KMS-11 (cell line): Measurements from ENCODE around the gene SENP6.

Source experiments
- H2AFZ ChIP-seq: fragments of 200-600 bp; sonication (generic); 2 replicates; pipeline ENCODE4 v1.6.1; 2016; ENCODE audit warnings: antibody characterized with exemption, mixed run types, low read depth
- H3K27ac ChIP-seq: fragments of 200-600 bp; sonication (generic); 2 replicates; pipeline ENCODE4 v1.6.1; 2016; ENCODE audit warnings: mild to moderate bottlenecking, mixed run types
- H3K27me3 ChIP-seq: fragments of 200-600 bp; sonication (generic); 2 replicates; pipeline ENCODE4 v1.6.1; 2017; ENCODE audit warnings: mild to moderate bottlenecking, low read depth, mixed run types, moderate library complexity; ENCODE audit not compliant: insufficient read depth
- H3K36me3 ChIP-seq: fragments of 200-600 bp; sonication (generic); 2 replicates; pipeline ENCODE4 v1.6.1; 2017; ENCODE audit warnings: mild to moderate bottlenecking, mixed run types; ENCODE audit not compliant: insufficient read depth
- H3K4me1 ChIP-seq: fragments of 200-600 bp; sonication (generic); 2 replicates; pipeline ENCODE4 v1.6.1; 2016; ENCODE audit warnings: mild to moderate bottlenecking, low read depth, mixed run types; ENCODE audit not compliant: poor library complexity, severe bottlenecking
- H3K4me2 ChIP-seq: fragments of 200-600 bp; sonication (generic); 2 replicates; pipeline ENCODE4 v1.7.0; 2016; ENCODE audit warnings: mild to moderate bottlenecking, mixed run types
- H3K4me3 ChIP-seq: fragments of 200-600 bp; sonication (generic); IDR thresholded peaks from 2 replicates; pipeline ENCODE4 v1.6.1; 2017; ENCODE audit warnings: low read depth, low read length, mixed read lengths; ENCODE audit not compliant: insufficient read depth
- H3K79me2 ChIP-seq: fragments of 200-600 bp; sonication (generic); 2 replicates; pipeline ENCODE4 v1.6.1; 2016; ENCODE audit warnings: low read depth, mixed run types; ENCODE audit not compliant: insufficient read depth
- H3K9ac ChIP-seq: fragments of 200-600 bp; sonication (generic); 2 replicates; pipeline ENCODE4 v1.6.1; 2016; ENCODE audit warnings: mild to moderate bottlenecking, mixed run types
- H4K20me1 ChIP-seq: fragments of 200-600 bp; sonication (generic); 2 replicates; pipeline ENCODE4 v1.6.1; 2016; ENCODE audit warnings: mild to moderate bottlenecking, mixed run types; ENCODE audit not compliant: insufficient read depth
- TF ChIP-seq, protein P1 (sequence below): fragments of 200-600 bp; sonication (generic); conservative IDR thresholded peaks from 2 replicates; pipeline ENCODE4 v1.6.1; 2017; ENCODE audit warnings: low read depth, mild to moderate bottlenecking, antibody characterized with exemption, low read length, moderate library complexity, mixed read lengths

The SENP6 gene

DNA sequence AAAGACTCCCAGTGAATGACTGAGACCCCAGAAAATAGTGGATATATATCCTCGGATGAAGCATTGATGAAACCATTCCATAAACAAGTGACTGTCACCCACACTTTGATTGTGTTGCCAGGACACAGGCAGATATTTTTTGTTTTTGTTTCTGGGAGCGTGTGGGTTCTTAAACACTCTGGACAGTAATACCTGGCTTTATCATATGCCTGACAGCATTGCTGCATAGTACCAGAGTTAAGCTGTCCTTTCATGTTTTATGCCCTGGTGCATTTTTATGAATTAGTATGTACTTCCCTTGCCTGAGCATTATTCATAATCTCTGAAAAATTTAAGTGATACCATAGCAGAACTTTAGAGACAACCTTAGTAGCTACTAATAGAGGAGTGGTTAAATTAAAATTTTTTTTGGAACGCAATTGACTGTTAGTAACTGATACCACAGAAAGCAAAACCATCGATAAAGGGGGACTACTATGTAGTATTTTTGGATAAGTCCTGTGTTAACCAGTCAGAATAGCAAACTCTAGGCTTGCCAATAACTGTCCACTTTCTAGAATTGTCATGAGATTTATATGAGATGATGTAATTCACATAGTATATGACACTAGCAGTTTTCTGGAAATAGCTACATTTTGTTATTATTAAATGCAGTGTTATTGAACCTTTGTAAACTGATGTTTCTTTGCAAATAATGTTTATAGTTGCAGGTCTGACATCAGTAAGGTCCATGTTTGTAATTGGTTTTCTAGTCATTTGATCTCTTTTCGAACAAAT lies 30.4 kb downstream of the SENP6 start:
- no peaks in the 10 kb centered on the region for H4K20me1 ChIP-seq
- no peak overlapping the region for H3K4me3 ChIP-seq
- H3K36me3 ChIP-seq, result no peaks in the 10 kb centered on the region
- no peak overlapping the region for H3K4me2 ChIP-seq
- no peaks in the 10 kb centered on the region for H3K27me3 ChIP-seq
- no peak overlapping the region for H2AFZ ChIP-seq
- peaks cover 5% of the 10 kb centered on the region; the same call in 1 of the 2 replicates for H3K79me2 ChIP-seq
- TF ChIP-seq, protein P1, sequence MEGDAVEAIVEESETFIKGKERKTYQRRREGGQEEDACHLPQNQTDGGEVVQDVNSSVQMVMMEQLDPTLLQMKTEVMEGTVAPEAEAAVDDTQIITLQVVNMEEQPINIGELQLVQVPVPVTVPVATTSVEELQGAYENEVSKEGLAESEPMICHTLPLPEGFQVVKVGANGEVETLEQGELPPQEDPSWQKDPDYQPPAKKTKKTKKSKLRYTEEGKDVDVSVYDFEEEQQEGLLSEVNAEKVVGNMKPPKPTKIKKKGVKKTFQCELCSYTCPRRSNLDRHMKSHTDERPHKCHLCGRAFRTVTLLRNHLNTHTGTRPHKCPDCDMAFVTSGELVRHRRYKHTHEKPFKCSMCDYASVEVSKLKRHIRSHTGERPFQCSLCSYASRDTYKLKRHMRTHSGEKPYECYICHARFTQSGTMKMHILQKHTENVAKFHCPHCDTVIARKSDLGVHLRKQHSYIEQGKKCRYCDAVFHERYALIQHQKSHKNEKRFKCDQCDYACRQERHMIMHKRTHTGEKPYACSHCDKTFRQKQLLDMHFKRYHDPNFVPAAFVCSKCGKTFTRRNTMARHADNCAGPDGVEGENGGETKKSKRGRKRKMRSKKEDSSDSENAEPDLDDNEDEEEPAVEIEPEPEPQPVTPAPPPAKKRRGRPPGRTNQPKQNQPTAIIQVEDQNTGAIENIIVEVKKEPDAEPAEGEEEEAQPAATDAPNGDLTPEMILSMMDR, result no peak
- H3K4me1 ChIP-seq, result no peaks in the 10 kb centered on the region
- no peak overlapping the region for H3K9ac ChIP-seq
- H3K27ac ChIP-seq, result no peak overlapping the region

DNA sequence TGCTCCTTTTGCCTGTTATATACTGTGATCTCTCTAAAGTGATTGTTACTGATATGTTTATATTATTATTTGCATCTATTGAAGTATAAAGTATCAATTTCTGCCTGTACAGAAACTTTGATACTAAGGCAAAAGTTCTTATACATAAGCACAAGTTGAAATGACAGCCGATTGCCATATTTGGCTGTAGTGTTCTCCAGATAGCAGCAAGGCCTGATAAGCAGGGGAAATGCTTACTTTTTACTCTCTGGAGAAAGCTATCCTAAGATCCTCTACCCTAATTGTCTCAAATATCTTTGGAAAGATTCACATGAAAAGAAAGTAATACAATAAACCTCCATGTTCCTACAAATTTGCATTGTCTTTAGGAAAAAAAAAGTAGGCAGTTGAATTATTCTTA lies 31.4 kb downstream of the SENP6 start:
- no peak overlapping the region for H3K9ac ChIP-seq
- no peak overlapping the region for H3K27ac ChIP-seq
- H3K36me3 ChIP-seq, result no peaks in the 10 kb centered on the region
- TF ChIP-seq, protein P1, result no peak
- H3K4me3 ChIP-seq, result no peak overlapping the region
- no peak overlapping the region for H3K4me2 ChIP-seq
- no peaks in the 10 kb centered on the region for H3K4me1 ChIP-seq
- no peaks in the 10 kb centered on the region for H4K20me1 ChIP-seq
- H3K27me3 ChIP-seq, result no peaks in the 10 kb centered on the region
- no peak overlapping the region for H2AFZ ChIP-seq
- H3K79me2 ChIP-seq, result peaks cover 5% of the 10 kb centered on the region; the same call in 1 of the 2 replicates

DNA sequence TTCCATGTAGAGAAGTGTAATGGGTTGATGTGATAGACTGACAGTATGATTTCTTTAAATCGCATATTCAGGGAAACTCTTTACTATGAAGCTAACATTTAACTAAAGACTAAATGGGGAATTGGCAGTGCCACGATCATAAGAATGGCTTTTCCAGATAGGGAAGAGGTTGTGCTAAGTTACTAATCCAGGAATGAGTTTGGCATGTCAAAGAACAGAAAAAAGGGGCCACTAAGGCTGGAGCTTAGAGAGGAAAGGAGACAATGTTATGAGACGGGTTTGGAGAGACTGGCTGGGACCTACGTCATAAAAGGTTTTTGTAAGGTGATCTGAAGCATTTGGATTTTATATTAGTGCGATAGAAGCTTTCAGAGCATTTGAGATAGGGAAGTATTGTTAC lies 40.6 kb downstream of the SENP6 start:
- Histone ChIP-seq H2AFZ (no peak overlapping the region), H3K4me3 (no peak overlapping the region), H4K20me1 (no peaks in the 10 kb centered on the region; the same call in 1 of the 2 replicates), H3K9ac (no peak overlapping the region), H3K79me2 (no peaks in the 10 kb centered on the region), H3K27ac (no peak overlapping the region), H3K4me1 (no peaks in the 10 kb centered on the region), H3K4me2 (no peak overlapping the region), H3K36me3 (peaks cover 6% of the 10 kb centered on the region; the same call in 1 of the 2 replicates), H3K27me3 (no peaks in the 10 kb centered on the region)
- TF ChIP-seq, protein P1, result no peak

DNA sequence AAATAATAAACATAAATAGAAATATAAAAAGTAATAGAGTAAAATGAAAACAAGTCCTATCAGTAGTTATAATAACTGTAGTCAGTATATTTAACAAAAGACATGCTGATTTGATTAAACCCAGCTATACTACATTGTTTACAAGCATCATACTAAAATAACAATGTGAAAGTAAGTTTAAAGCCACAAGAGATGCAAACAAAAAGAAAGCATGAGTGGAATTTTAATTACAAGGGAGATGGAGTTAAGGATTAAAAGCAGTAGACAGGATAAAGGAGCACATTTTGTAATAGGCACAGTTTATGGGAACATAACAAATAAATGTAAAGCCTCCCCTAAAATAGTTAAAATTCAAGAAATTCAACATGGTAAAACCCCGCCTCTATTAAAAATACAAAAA lies 41.5 kb downstream of the SENP6 start:
- no peaks in the 10 kb centered on the region for H3K27me3 ChIP-seq
- H3K27ac ChIP-seq, result no peak overlapping the region
- H3K9ac ChIP-seq, result no peak overlapping the region
- H4K20me1 ChIP-seq, result no peaks in the 10 kb centered on the region; the same call in 1 of the 2 replicates
- H3K36me3 ChIP-seq, result peaks cover 6% of the 10 kb centered on the region; the same call in 1 of the 2 replicates
- no peak overlapping the region for H3K4me3 ChIP-seq
- no peaks in the 10 kb centered on the region for H3K79me2 ChIP-seq
- H3K4me2 ChIP-seq, result no peak overlapping the region
- H2AFZ ChIP-seq, result no peak overlapping the region
- TF ChIP-seq, protein P1, result no peak
- H3K4me1 ChIP-seq, result no peaks in the 10 kb centered on the region
